Activated gamma-delta T cell treated with Interleukin-2 at 50 U/mL for 16 hours (primary cell): ENCODE measurements around the gene SLC15A2.
"Not testable (repeated sequence)": the region's sequence is repeated elsewhere in the genome, so short reads cannot be mapped to it uniquely, and the experiment has no call there.

Experiments
- DNase-seq: peaks from one replicate; pipeline ENCODE4 v3.0.0-alpha.2; 2020

SLC15A2 gene

GRCh38 chr3:121938141-121938855 lies 44.1 kb downstream of the SLC15A2 start:
- not testable (repeated sequence) for DNase-seq

- no peak for DNase-seq
Measured at GRCh38 chr3:121941592-121941991, 47.4 kb downstream of the SLC15A2 start.

GRCh38 chr3:121942116-121942786 lies 48.0 kb downstream of the SLC15A2 start:
- no peak for DNase-seq

GRCh38 chr3:121943431-121943830 lies 49.2 kb downstream of the SLC15A2 start:
- no peak for DNase-seq

- DNase-seq, result no peak
Measured at GRCh38 chr3:121948641-121949040, 54.4 kb downstream of the SLC15A2 start.

- DNase-seq, result no peak
Measured at GRCh38 chr3:121951291-121951919, 57.2 kb downstream of the SLC15A2 start.

GRCh38 chr3:121956363-121956762 lies 62.2 kb downstream of the SLC15A2 start:
- DNase-seq, result no peak

- no peak for DNase-seq
Measured at GRCh38 chr3:121957674-121958415, 63.6 kb downstream of the SLC15A2 start.

GRCh38 chr3:121958801-121959200 lies 64.6 kb downstream of the SLC15A2 start:
- DNase-seq, result no peak

- DNase-seq, result no peak
Measured at GRCh38 chr3:121961283-121961682, 67.1 kb downstream of the SLC15A2 start.

- no peak for DNase-seq
Measured at GRCh38 chr3:121962443-121962842, 68.2 kb downstream of the SLC15A2 start.

- DNase-seq, result no peak
Measured at GRCh38 chr3:121963608-121964007, 69.4 kb downstream of the SLC15A2 start.

GRCh38 chr3:121969631-121970030 lies 75.4 kb downstream of the SLC15A2 start:
- no peak for DNase-seq

GRCh38 chr3:121970047-121970446 lies 75.8 kb downstream of the SLC15A2 start:
- DNase-seq, result no peak

- DNase-seq, result no peak
Measured at GRCh38 chr3:121974601-121975111, 80.5 kb downstream of the SLC15A2 start.

- no peak for DNase-seq
Measured at GRCh38 chr3:121975702-121976302, 81.6 kb downstream of the SLC15A2 start.

- DNase-seq, result no peak
Measured at GRCh38 chr3:121976727-121977126, 82.5 kb downstream of the SLC15A2 start.

- no peak for DNase-seq
Measured at GRCh38 chr3:121979246-121979645, 85.0 kb downstream of the SLC15A2 start.

GRCh38 chr3:121979734-121980449 lies 85.7 kb downstream of the SLC15A2 start:
- DNase-seq, result no peak

GRCh38 chr3:121980450-121980796 lies 86.2 kb downstream of the SLC15A2 start:
- no peak for DNase-seq

GRCh38 chr3:121981473-121981872 lies 87.3 kb downstream of the SLC15A2 start:
- DNase-seq, result no peak

- no peak for DNase-seq
Measured at GRCh38 chr3:121985846-121986245, 91.6 kb downstream of the SLC15A2 start.
